ENCODE results near the gene LASP1.
A peak's percentile ranks its signal among the peaks of the same experiment; 100 is the strongest.

DNA sequence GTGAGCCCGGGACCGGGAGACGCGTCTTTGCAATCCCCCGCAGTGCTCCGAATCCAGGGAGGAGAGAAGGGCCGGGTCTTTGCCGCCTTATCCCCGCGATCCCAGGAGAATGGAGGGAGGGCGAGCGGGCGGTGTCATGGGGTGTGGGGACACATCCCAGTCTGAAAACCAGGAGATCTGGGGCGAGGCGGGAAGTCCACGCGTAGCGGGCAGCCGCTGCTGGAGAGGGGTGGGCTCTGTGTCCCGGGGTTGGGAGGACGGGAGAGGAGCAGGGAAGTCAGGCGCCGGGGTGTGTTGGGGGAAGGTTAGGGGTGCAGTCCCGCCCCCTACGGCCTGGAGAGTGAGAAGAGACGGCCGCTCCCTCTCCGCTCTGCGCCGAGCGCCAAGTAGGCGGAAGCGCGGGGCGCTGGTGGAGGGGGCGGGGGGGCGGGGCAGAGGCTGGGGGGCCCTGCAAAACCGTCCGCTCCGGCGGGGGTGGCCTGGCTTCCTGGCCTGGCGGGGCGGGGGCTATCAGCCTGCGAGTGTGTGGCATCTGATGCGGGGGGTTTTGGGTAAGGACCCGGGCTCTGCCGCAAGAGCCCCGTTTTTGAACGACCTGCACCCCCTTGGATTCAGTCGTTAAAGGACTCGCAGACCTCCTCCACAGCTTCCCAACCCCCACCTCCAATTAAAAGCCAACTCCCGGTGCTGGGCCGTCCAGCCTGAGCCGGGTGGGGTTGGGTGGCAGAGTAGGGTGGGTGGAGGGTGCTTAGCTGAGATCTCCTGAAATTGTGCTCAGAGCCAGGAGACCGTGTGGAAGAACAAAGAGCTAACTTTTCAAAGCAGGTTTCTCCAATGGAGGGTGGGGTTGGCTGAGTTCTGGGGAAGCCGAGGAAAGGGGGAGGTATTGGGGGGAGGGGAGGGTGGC is 654 bp downstream of the LASP1 start:
- TF ChIP-seq, protein P1, sequence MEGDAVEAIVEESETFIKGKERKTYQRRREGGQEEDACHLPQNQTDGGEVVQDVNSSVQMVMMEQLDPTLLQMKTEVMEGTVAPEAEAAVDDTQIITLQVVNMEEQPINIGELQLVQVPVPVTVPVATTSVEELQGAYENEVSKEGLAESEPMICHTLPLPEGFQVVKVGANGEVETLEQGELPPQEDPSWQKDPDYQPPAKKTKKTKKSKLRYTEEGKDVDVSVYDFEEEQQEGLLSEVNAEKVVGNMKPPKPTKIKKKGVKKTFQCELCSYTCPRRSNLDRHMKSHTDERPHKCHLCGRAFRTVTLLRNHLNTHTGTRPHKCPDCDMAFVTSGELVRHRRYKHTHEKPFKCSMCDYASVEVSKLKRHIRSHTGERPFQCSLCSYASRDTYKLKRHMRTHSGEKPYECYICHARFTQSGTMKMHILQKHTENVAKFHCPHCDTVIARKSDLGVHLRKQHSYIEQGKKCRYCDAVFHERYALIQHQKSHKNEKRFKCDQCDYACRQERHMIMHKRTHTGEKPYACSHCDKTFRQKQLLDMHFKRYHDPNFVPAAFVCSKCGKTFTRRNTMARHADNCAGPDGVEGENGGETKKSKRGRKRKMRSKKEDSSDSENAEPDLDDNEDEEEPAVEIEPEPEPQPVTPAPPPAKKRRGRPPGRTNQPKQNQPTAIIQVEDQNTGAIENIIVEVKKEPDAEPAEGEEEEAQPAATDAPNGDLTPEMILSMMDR (conservative IDR thresholded peaks at IDR 0.05; ENCODE audit: low read depth, low read length) = no peak
- TF ChIP-seq MAZ (IDR thresholded peaks at IDR 0.05; ENCODE audit: borderline replicate concordance, low read depth, low read length) (0 out of 2 replicates have a peak, but pooled peaks have one; percentile 7), RFX5 (IDR thresholded peaks at IDR 0.05; ENCODE audit: low read depth, low read length) (no peak), FOS (IDR thresholded peaks at IDR 0.05; ENCODE audit: low read depth, low read length) (no peak), SMC3 (IDR thresholded peaks at IDR 0.05; ENCODE audit: low read depth, low read length) (no peak), RCOR1 (IDR thresholded peaks at IDR 0.05; ENCODE audit: insufficient replicate concordance, low read length) (no peak), MAFK (IDR thresholded peaks at IDR 0.05; ENCODE audit: low read depth, low read length) (no peak), BHLHE40 (IDR thresholded peaks at IDR 0.05; ENCODE audit: low read depth, low read length) (no peak), POLR2A (IDR thresholded peaks at IDR 0.05; ENCODE audit: low read depth, low read length) (no peak; the same call in 1 of the 2 replicates), CEBPB (IDR thresholded peaks at IDR 0.05; ENCODE audit: low read depth, low read length) (no peak), MXI1 (IDR thresholded peaks at IDR 0.05; ENCODE audit: borderline replicate concordance, low read depth, low read length) (no peak), RAD21 (IDR thresholded peaks at IDR 0.05; ENCODE audit: low read length) (no peak), CHD1 (IDR thresholded peaks at IDR 0.05; ENCODE audit: low read depth, low read length) (no peak)
- TF ChIP-seq, protein P2, sequence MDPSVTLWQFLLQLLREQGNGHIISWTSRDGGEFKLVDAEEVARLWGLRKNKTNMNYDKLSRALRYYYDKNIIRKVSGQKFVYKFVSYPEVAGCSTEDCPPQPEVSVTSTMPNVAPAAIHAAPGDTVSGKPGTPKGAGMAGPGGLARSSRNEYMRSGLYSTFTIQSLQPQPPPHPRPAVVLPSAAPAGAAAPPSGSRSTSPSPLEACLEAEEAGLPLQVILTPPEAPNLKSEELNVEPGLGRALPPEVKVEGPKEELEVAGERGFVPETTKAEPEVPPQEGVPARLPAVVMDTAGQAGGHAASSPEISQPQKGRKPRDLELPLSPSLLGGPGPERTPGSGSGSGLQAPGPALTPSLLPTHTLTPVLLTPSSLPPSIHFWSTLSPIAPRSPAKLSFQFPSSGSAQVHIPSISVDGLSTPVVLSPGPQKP (IDR thresholded peaks at IDR 0.05; ENCODE audit: borderline replicate concordance, low read depth, low read length) = no peak

All from IMR-90 (cell line).